Fibroblast of lung (primary cell): ENCODE measurements around the gene HSD17B12.

Experiments used
- CTCF ChIP-seq, 2 donors: IDR thresholded peaks in 1 of 2; conservative IDR thresholded peaks in 1 of 2; 1 replicate in 1 of 2; 2 replicates in 1 of 2; pipeline ENCODE4 v1.5.1; 2011 to 2012; ENCODE audit warnings: low read length in 2 of 2, control low read depth in 1 of 2, inconsistent platforms in 1 of 2, low read depth in 1 of 2, mild to moderate bottlenecking in 1 of 2
- EZH2 ChIP-seq: IDR thresholded peaks from 2 replicates; pipeline ENCODE4 v1.5.1; 2012; ENCODE audit warnings: low read length, control low read depth, mild to moderate bottlenecking; ENCODE audit errors: missing control alignments

GRCh38 chr11:43737201-43737590, 56.7 kb downstream of the HSD17B12 start:
- TF ChIP-seq EZH2 (no peak), CTCF (conservative IDR thresholded peaks at IDR 0.05 in 1 of 2, IDR thresholded peaks at IDR 0.05 in 1 of 2; ENCODE audit: low read depth in 1 of 2, low read length in 2 of 2) (no peak)
